ENCODE data around the gene UBQLNL.

UBQLNL gene

DNA sequence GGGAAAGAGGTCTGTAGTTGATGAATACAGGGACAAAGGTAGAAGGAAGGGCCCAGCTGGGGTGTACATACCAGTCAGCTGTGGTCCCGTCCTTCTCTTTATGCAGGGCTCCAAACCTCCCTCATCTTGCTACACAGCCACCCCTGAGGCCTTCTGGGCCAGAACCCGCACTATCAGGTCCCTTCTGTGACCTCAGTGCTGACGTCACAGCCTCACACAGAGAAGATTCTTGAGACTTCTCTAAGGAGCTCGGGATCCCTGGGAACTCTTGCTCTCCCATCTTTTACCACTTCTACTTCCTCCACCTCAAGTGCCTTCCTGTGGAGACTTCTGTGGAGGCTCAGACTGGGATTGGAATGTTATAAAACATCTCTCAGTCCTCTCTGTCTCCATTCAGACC is 6.7 kb downstream of the UBQLNL start, which contains the start of gene UBQLN3:
Gene UBQLN3 (minus strand): TSS at position 155 of the 400 bp plus-strand sequence. CDS start 399 bp downstream, outside the sequence.
- H3K27ac ChIP-seq (ENCODE audit: low read depth, low read length): no peak within 1 kb of the TSS
- no peak within 1 kb of the TSS for H3K9ac ChIP-seq (ENCODE audit: low read depth in 1 of 2, low read length in 2 of 2)
- no peaks in the 10 kb centered on the region for H3K4me1 ChIP-seq (ENCODE audit: control insufficient read depth in 1 of 2, insufficient read depth in 2 of 2, low read length in 2 of 2)
- H3K9me3 ChIP-seq (ENCODE audit: control insufficient read depth in 1 of 2, low read length in 2 of 2): no peaks in the 10 kb centered on the region
- H3K27me3 ChIP-seq (ENCODE audit: control insufficient read depth in 1 of 2, insufficient read depth in 2 of 2, low read length in 2 of 2): no peaks in the 10 kb centered on the region
- no peaks in the 10 kb centered on the region for H3K36me3 ChIP-seq (ENCODE audit: control insufficient read depth in 1 of 2, insufficient read depth in 2 of 2, low read length in 2 of 2)
- no peak within 1 kb of the TSS for H3K4me3 ChIP-seq (ENCODE audit: low read depth in 1 of 2, low read length in 2 of 2)

DNA sequence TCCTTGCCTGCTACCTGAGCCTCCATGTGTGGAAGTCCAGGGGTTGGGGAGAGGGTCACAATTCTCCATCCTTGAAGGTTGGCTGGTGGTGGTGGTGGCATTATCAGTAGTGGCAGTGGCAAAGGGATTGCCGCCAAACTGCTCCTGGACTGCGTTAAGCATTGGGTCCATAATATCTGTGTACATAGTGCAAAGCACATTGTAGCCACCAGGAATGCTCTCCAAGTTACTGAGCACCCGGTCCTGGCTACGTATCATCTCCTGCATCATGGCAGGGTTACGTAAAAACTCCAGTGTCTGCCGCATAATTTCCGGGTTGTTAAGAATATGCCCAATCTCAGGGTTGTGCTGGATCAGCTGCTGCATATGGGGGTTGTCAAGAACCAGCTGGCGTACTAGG is 7.9 kb downstream of the UBQLNL start:
- no peaks in the 10 kb centered on the region for H3K27me3 ChIP-seq (ENCODE audit: control insufficient read depth in 1 of 2, insufficient read depth in 2 of 2, low read length in 2 of 2)
- no peak overlapping the region for H3K4me3 ChIP-seq (ENCODE audit: low read depth in 1 of 2, low read length in 2 of 2)
- no peaks in the 10 kb centered on the region for H3K36me3 ChIP-seq (ENCODE audit: control insufficient read depth in 1 of 2, insufficient read depth in 2 of 2, low read length in 2 of 2)
- H3K4me1 ChIP-seq (ENCODE audit: control insufficient read depth in 1 of 2, insufficient read depth in 2 of 2, low read length in 2 of 2): no peaks in the 10 kb centered on the region
- no peaks in the 10 kb centered on the region for H3K9me3 ChIP-seq (ENCODE audit: control insufficient read depth in 1 of 2, low read length in 2 of 2)
- H3K27ac ChIP-seq (ENCODE audit: low read depth, low read length): no peak overlapping the region
- no peak overlapping the region for H3K9ac ChIP-seq (ENCODE audit: low read depth in 1 of 2, low read length in 2 of 2)

DNA sequence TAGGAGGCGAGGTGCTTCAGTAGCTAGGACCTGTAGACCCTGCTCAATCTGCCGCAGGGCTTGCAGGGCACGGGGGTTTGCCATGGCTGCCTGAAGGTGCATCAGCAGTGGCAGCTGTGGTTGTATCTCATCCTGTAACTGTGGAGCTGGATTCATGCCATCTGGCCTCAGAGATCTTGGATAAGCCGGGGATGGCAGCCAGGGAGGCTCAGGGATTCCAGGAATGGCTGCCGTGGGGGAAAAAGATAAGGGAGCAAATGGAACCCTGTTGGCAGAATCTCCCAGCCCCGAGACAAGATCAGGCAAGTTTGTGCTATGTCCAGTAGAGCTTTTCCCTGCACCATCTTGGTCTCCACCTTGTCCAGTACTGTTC is 8.6 kb downstream of the UBQLNL start:
- Histone ChIP-seq H3K4me3 (ENCODE audit: low read depth in 1 of 2, low read length in 2 of 2) (no peak overlapping the region), H3K4me1 (ENCODE audit: control insufficient read depth in 1 of 2, insufficient read depth in 2 of 2, low read length in 2 of 2) (no peaks in the 10 kb centered on the region), H3K36me3 (ENCODE audit: control insufficient read depth in 1 of 2, insufficient read depth in 2 of 2, low read length in 2 of 2) (no peaks in the 10 kb centered on the region), H3K9ac (ENCODE audit: low read depth in 1 of 2, low read length in 2 of 2) (no peak overlapping the region), H3K9me3 (ENCODE audit: control insufficient read depth in 1 of 2, low read length in 2 of 2) (no peaks in the 10 kb centered on the region), H3K27ac (ENCODE audit: low read depth, low read length) (no peak overlapping the region), H3K27me3 (ENCODE audit: control insufficient read depth in 1 of 2, insufficient read depth in 2 of 2, low read length in 2 of 2) (no peaks in the 10 kb centered on the region)

DNA sequence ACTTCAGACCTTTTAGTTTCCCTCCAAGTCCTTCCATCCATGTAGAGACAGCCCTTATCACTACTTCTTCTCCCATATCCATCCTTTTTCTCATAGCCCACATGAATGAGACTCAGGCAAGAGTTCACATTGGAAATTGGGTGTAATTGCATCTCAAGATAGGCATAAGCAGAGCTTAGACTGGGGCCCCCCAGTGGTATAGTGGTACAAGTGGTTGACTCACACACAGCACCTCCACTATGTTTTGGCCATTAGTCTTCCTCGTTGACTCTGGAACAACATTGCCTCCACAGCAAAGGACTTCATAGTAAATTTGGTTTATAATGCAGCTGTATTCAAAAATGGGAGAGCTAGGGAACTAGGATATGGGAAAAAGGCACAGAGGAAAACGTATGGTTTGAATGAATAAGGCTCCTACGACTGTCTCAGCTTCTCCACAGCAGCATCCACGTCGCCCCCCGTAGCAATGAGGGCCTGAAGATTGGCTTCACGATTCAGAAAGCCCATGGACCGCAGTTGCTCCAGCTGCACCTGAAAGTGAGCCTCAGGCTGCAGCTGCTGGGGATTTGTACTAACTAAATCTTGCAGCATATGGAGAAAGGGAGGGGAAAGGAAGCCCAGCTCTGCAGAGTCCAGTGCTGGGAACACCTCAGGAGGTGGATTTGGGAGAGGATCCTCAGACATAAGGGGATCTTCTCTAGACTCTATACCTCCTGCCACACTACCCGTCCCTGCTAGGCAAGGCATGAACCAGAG is 9.1 kb downstream of the UBQLNL start:
- Histone ChIP-seq H3K27me3 (ENCODE audit: control insufficient read depth in 1 of 2, insufficient read depth in 2 of 2, low read length in 2 of 2) (no peaks in the 10 kb centered on the region), H3K4me3 (ENCODE audit: low read depth in 1 of 2, low read length in 2 of 2) (no peak overlapping the region), H3K4me1 (ENCODE audit: control insufficient read depth in 1 of 2, insufficient read depth in 2 of 2, low read length in 2 of 2) (no peaks in the 10 kb centered on the region), H3K9me3 (ENCODE audit: control insufficient read depth in 1 of 2, low read length in 2 of 2) (no peaks in the 10 kb centered on the region), H3K36me3 (ENCODE audit: control insufficient read depth in 1 of 2, insufficient read depth in 2 of 2, low read length in 2 of 2) (no peaks in the 10 kb centered on the region), H3K9ac (ENCODE audit: low read depth in 1 of 2, low read length in 2 of 2) (no peak overlapping the region), H3K27ac (ENCODE audit: low read depth, low read length) (no peak overlapping the region)

DNA sequence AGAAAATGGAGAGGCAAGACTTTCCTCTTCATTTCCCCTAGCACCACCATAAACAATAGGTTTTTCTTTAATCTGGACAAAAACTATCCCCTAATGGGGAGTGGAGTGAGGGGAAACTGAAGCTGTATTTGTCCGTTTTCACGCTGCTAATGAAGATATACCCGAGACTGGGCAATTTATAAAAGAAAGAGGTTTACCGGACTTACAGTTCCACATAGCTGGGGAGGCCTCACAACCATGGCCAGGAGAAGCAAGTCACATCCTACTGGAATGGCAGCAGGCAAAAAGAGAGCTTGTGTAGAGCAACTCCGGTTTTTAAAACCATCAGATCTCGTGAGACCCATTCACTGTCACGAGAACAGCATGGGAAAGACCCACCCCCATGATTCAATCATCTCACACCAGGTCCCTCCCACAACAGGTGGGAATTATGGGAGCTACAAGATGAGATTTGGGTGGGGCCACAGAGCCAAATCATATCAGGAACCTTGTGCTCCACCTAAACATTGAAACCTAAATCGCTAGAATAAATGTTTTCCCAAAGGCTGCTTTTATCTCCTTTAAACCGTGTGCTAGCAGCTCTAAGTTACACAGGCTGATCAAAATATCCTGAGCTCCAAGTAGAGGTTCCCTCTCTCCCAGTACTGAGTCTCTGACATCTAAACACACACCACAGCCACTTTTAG is 11.0 kb downstream of the UBQLNL start:
- H3K9me3 ChIP-seq (ENCODE audit: control insufficient read depth in 1 of 2, low read length in 2 of 2): no peaks in the 10 kb centered on the region
- no peaks in the 10 kb centered on the region for H3K36me3 ChIP-seq (ENCODE audit: control insufficient read depth in 1 of 2, insufficient read depth in 2 of 2, low read length in 2 of 2)
- H3K27ac ChIP-seq (ENCODE audit: low read depth, low read length): no peak overlapping the region
- H3K4me1 ChIP-seq (ENCODE audit: control insufficient read depth in 1 of 2, insufficient read depth in 2 of 2, low read length in 2 of 2): no peaks in the 10 kb centered on the region
- no peak overlapping the region for H3K4me3 ChIP-seq (ENCODE audit: low read depth in 1 of 2, low read length in 2 of 2)
- no peak overlapping the region for H3K9ac ChIP-seq (ENCODE audit: low read depth in 1 of 2, low read length in 2 of 2)
- H3K27me3 ChIP-seq (ENCODE audit: control insufficient read depth in 1 of 2, insufficient read depth in 2 of 2, low read length in 2 of 2): no peaks in the 10 kb centered on the region

DNA sequence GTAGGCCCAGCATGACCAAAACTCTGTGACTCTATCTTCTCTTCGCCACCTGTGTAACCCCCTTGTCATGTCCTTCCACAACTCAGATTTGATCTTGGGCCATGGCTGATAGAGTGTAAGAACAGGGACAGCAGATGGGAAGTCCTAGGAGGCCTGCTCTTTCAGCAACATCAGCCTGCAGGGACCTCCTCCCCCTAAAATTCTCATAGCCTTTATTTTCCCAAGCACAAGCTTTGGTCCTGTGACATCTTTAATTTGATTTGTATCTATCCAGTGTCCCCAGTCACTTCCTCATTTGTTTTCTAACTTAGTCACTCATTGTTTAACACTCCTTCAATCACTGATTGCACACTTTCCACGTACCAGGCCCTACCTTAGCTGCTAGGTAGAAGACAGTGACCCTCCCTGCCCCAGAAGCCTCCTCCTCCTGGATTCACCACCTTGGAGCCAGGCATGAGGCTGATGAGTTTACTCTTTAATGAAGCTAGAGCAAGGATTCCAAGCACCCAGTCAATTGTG is 12.0 kb downstream of the UBQLNL start:
- no peak overlapping the region for H3K27ac ChIP-seq (ENCODE audit: low read depth, low read length)
- no peaks in the 10 kb centered on the region for H3K27me3 ChIP-seq (ENCODE audit: control insufficient read depth in 1 of 2, insufficient read depth in 2 of 2, low read length in 2 of 2)
- no peak overlapping the region for H3K9ac ChIP-seq (ENCODE audit: low read depth in 1 of 2, low read length in 2 of 2)
- H3K36me3 ChIP-seq (ENCODE audit: control insufficient read depth in 1 of 2, insufficient read depth in 2 of 2, low read length in 2 of 2): no peaks in the 10 kb centered on the region
- no peaks in the 10 kb centered on the region for H3K9me3 ChIP-seq (ENCODE audit: control insufficient read depth in 1 of 2, low read length in 2 of 2)
- H3K4me3 ChIP-seq (ENCODE audit: low read depth in 1 of 2, low read length in 2 of 2): no peak overlapping the region
- H3K4me1 ChIP-seq (ENCODE audit: control insufficient read depth in 1 of 2, insufficient read depth in 2 of 2, low read length in 2 of 2): no peaks in the 10 kb centered on the region

DNA sequence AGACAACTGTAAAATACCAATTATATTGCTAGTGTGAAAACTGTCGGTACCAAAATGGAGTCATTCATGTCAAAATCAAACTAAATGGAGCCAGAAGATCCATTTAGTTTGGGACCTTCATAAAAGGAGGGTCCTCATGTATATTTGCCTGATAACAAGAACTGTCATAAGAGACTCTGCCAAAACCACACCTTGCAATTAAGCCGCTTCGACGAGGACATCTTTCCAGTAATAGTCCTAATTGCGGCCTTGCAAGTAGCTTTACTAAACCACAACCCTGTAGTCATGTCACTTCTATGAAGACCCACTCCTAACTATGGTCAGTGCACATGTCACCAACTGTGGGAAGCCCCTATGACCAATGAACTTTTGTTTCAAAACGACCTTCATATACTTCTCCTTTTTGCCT is 16.1 kb downstream of the UBQLNL start:
- Histone ChIP-seq H3K27me3 (ENCODE audit: control insufficient read depth in 1 of 2, insufficient read depth in 2 of 2, low read length in 2 of 2) (no peaks in the 10 kb centered on the region), H3K9ac (ENCODE audit: low read depth in 1 of 2, low read length in 2 of 2) (no peak overlapping the region), H3K36me3 (ENCODE audit: control insufficient read depth in 1 of 2, insufficient read depth in 2 of 2, low read length in 2 of 2) (no peaks in the 10 kb centered on the region), H3K9me3 (ENCODE audit: control insufficient read depth in 1 of 2, low read length in 2 of 2) (no peaks in the 10 kb centered on the region), H3K4me3 (ENCODE audit: low read depth in 1 of 2, low read length in 2 of 2) (no peak overlapping the region), H3K4me1 (ENCODE audit: control insufficient read depth in 1 of 2, insufficient read depth in 2 of 2, low read length in 2 of 2) (no peaks in the 10 kb centered on the region), H3K27ac (ENCODE audit: low read depth, low read length) (no peak overlapping the region)

DNA sequence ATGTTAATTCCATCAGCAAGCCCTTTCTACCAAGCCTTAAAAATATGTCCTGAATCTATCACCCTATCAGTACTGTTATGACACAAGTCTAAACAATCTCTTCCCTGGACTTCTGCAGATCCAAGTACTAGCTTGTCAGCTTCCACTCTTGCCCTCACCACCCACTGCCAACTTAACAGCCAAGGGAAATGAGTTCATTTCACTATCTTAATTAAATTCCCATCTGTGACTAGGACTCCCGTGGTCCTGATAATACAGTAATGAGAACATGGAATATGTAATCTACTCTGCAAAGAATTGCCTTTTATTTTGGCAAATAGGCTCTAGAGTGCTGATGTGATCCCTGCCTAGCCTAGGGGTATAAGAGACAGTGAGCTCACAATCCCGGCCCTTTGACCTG is 16.8 kb downstream of the UBQLNL start:
- H3K36me3 ChIP-seq (ENCODE audit: control insufficient read depth in 1 of 2, insufficient read depth in 2 of 2, low read length in 2 of 2): no peaks in the 10 kb centered on the region
- H3K9me3 ChIP-seq (ENCODE audit: control insufficient read depth in 1 of 2, low read length in 2 of 2): no peaks in the 10 kb centered on the region
- H3K9ac ChIP-seq (ENCODE audit: low read depth in 1 of 2, low read length in 2 of 2): no peak overlapping the region
- no peaks in the 10 kb centered on the region for H3K27me3 ChIP-seq (ENCODE audit: control insufficient read depth in 1 of 2, insufficient read depth in 2 of 2, low read length in 2 of 2)
- H3K4me3 ChIP-seq (ENCODE audit: low read depth in 1 of 2, low read length in 2 of 2): no peak overlapping the region
- H3K4me1 ChIP-seq (ENCODE audit: control insufficient read depth in 1 of 2, insufficient read depth in 2 of 2, low read length in 2 of 2): no peaks in the 10 kb centered on the region
- H3K27ac ChIP-seq (ENCODE audit: low read depth, low read length): no peak overlapping the region

DNA sequence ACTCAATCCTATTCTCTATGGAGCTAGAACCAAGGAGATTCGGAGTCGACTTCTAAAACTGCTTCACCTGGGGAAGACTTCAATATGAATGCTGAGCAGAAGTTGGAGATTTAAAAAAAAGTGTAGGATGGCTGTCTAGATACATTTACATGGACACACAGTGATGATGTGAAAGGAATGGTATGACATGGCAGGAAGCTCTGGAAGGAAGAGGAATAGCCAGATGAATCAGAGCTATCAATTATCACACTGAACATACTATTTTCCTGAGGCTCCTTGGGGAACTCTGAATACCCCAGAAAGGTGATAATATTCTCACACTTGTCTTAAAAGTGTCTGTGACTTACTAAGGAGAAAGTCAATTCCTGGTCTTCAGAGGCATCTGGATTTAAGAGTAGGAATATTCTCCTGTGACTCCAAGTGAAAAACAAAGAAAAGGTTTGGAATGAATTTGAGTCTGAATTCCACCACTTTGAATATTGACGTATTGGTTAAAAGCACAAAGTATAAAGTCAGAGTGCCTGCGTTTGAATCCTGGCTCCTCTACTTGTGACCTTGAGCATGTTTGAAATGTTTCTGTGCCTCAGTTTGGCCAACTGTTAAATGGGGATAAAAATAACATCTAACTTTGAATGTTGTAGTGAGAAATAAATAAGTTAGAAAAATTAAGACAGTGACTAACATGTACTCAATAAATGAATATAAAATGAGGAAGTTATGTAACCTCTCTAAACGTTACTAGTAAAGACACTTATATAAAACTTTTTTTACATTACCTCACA is 26.7 kb downstream of the UBQLNL start:
- Histone ChIP-seq H3K27me3 (ENCODE audit: control insufficient read depth in 1 of 2, insufficient read depth in 2 of 2, low read length in 2 of 2) (no peaks in the 10 kb centered on the region), H3K4me1 (ENCODE audit: control insufficient read depth in 1 of 2, insufficient read depth in 2 of 2, low read length in 2 of 2) (no peaks in the 10 kb centered on the region), H3K9me3 (ENCODE audit: control insufficient read depth in 1 of 2, low read length in 2 of 2) (no peaks in the 10 kb centered on the region), H3K27ac (ENCODE audit: low read depth, low read length) (no peak overlapping the region), H3K9ac (ENCODE audit: low read depth in 1 of 2, low read length in 2 of 2) (no peak overlapping the region), H3K4me3 (ENCODE audit: low read depth in 1 of 2, low read length in 2 of 2) (no peak overlapping the region), H3K36me3 (ENCODE audit: control insufficient read depth in 1 of 2, insufficient read depth in 2 of 2, low read length in 2 of 2) (no peaks in the 10 kb centered on the region)

Data from duodenal mucosa (tissue), 2 donors.